ENCODE data around the gene E2F6.

E2F6 gene

GRCh38 chr2:11430729-11431128, 35.2 kb downstream of the E2F6 start (continued):
- TF ChIP-seq GLIS2 (tag by site-specific recombination; IDR thresholded peaks at IDR 0.05) (no peak), BCL6B (tag by site-specific recombination; IDR thresholded peaks at IDR 0.05) (no peak), ZNF837 (tag by site-specific recombination; IDR thresholded peaks at IDR 0.05) (no peak)

- Histone ChIP-seq H3K4me3 (ENCODE audit: low read depth, low read length) (no peak overlapping the region), H3K9me3 (ENCODE audit: control insufficient read depth, insufficient read depth, low read depth, low read length) (no peaks in the 10 kb centered on the region), H3K27ac (ENCODE audit: extremely low read depth, low read depth, low read length) (no peak overlapping the region), H3K36me3 (ENCODE audit: control insufficient read depth in 2 of 2, insufficient read depth in 1 of 2, low read length in 2 of 2) (no peaks in the 10 kb centered on the region), H3K4me1 (ENCODE audit: control insufficient read depth, insufficient read depth, low read length) (no peaks in the 10 kb centered on the region)
- ChIA-PET POLR2A (no interaction called here), CTCF (interaction anchor here (0.6 to 1.8 kb wide), 4 partner anchors 9 to 295 kb away, joined by 3 to 6 read pairs (median 3); a partner anchor contains a TSS)
- no peak for TF ChIP-seq ZNF433 (tag by site-specific recombination; IDR thresholded peaks at IDR 0.05; ENCODE audit: low read depth)
- TF ChIP-seq ZNF654 (tag by site-specific recombination; IDR thresholded peaks at IDR 0.05; ENCODE audit: low read depth), result no peak
- TF ChIP-seq ZNF341 (tag by site-specific recombination; IDR thresholded peaks at IDR 0.05; ENCODE audit: low read depth), result no peak
- no peak for TF ChIP-seq ZNF621 (tag by site-specific recombination; IDR thresholded peaks at IDR 0.05)
- no peak for TF ChIP-seq ZNF169 (tag by site-specific recombination; IDR thresholded peaks at IDR 0.05)
- TF ChIP-seq CTCF (tag by site-specific recombination; IDR thresholded peaks at IDR 0.05), result no peak
- TF ChIP-seq ZNF202 (tag by site-specific recombination; IDR thresholded peaks at IDR 0.05; ENCODE audit: borderline replicate concordance), result no peak
- no peak for TF ChIP-seq ZNF837 (tag by site-specific recombination; IDR thresholded peaks at IDR 0.05)
- TF ChIP-seq ZNF48 (tag by site-specific recombination; IDR thresholded peaks at IDR 0.05), result no peak
- TF ChIP-seq ZNF214 (tag by site-specific recombination; IDR thresholded peaks at IDR 0.05; ENCODE audit: borderline replicate concordance), result no peak
These were observed 38.7 kb downstream of the E2F6 start for GRCh38 chr2:11427224-11427623.

GRCh38 chr2:11422901-11423435, 43.0 kb downstream of the E2F6 start:
- Histone ChIP-seq H3K4me1 (ENCODE audit: control insufficient read depth, insufficient read depth, low read length) (no peaks in the 10 kb centered on the region), H3K9me3 (ENCODE audit: control insufficient read depth, insufficient read depth, low read depth, low read length) (no peaks in the 10 kb centered on the region), H3K36me3 (ENCODE audit: control insufficient read depth in 2 of 2, insufficient read depth in 1 of 2, low read length in 2 of 2) (no peaks in the 10 kb centered on the region), H3K27ac (ENCODE audit: extremely low read depth, low read depth, low read length) (no peak overlapping the region), H3K4me3 (ENCODE audit: low read depth, low read length) (no peak overlapping the region)
- TF ChIP-seq ZBTB49 (tag by site-specific recombination; IDR thresholded peaks at IDR 0.05; ENCODE audit: low read depth), result no peak
- no peak for TF ChIP-seq ZFP41 (tag by site-specific recombination; IDR thresholded peaks at IDR 0.05; ENCODE audit: borderline replicate concordance)
- ChIA-PET POLR2A (no interaction called here), CTCF (interaction anchor here (0.6 to 0.7 kb wide), 2 partner anchors 17 to 239 kb away, joined by 3 read pairs; no protein-coding TSS in a partner anchor)

GRCh38 chr2:11422491-11422865, 43.5 kb downstream of the E2F6 start:
- POLR2A ChIA-PET, result no interaction called here

More at GRCh38 chr2:11422491-11422865, 43.5 kb downstream of the E2F6 start:
- TF ChIP-seq ZNF221 (tag by site-specific recombination; IDR thresholded peaks at IDR 0.05; ENCODE audit: borderline replicate concordance) (no peak), TRIM28 (IDR thresholded peaks at IDR 0.05; ENCODE audit: borderline replicate concordance, low read length) (no peak), ZNF426 (tag by site-specific recombination; IDR thresholded peaks at IDR 0.05) (no peak), ZNF114 (tag by site-specific recombination; IDR thresholded peaks at IDR 0.05) (no peak), ZNF837 (tag by site-specific recombination; IDR thresholded peaks at IDR 0.05) (no peak), ZNF629 (tag by site-specific recombination; IDR thresholded peaks at IDR 0.05) (no peak), ZBTB20 (tag by site-specific recombination; IDR thresholded peaks at IDR 0.05) (no peak)
- no peaks in the 10 kb centered on the region for H3K9me3 ChIP-seq (ENCODE audit: control insufficient read depth, insufficient read depth, low read depth, low read length)
- H3K4me3 ChIP-seq (ENCODE audit: low read depth, low read length), result no peak overlapping the region
- CTCF ChIA-PET, result interaction anchor here (0.6 to 1.8 kb wide), 2 partner anchors 17 to 290 kb away, joined by 3 to 12 read pairs; a partner anchor contains a TSS
- no peaks in the 10 kb centered on the region for H3K36me3 ChIP-seq (ENCODE audit: control insufficient read depth in 2 of 2, insufficient read depth in 1 of 2, low read length in 2 of 2)
- H3K4me1 ChIP-seq (ENCODE audit: control insufficient read depth, insufficient read depth, low read length), result no peaks in the 10 kb centered on the region
- no peak overlapping the region for H3K27ac ChIP-seq (ENCODE audit: extremely low read depth, low read depth, low read length)

Measured in HEK293 (cell line).